Stimulated activated CD4-positive, alpha-beta T cell treated with anti-CD3 and anti-CD28 coated beads, Interleukin-4, amount 100 ng/mL, for 1 hour (primary cell): ENCODE measurements around the gene JADE3.

Source experiments
- DNase-seq: peaks from one replicate; pipeline ENCODE4 v3.0.0-alpha.2; 2020

Gene JADE3

DNA sequence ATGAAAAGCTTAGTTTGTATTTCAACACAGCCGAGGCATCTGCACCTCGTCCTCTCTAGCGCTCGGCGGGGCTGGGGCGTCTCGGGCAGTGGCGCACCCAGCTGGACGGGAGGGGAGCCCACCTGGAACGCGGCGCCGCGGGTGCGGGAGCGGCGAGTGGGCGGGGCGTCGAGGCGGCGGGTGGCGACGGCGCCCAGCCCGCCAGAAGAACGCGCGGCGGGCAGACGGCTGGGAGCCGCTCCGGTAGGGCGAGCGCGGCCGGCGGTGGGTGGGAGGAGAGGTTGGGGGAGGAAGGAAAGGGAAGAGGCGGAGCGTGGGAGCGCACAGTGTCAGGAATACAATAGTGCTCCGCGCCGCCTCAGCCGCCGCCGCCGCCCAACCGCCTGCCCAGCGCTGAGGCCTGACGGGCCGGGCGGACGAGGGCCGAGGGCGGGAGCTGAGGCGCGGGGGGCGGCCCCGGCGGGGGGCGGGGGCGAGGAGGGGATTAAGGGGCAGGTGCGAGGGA, at the start of gene JADE3:
JADE3 (plus strand) TSS at position 324 of the 505 bp plus-strand sequence. CDS start 72,474 bp downstream, outside the sequence.
- DNase-seq = peak; percentile 25

DNA sequence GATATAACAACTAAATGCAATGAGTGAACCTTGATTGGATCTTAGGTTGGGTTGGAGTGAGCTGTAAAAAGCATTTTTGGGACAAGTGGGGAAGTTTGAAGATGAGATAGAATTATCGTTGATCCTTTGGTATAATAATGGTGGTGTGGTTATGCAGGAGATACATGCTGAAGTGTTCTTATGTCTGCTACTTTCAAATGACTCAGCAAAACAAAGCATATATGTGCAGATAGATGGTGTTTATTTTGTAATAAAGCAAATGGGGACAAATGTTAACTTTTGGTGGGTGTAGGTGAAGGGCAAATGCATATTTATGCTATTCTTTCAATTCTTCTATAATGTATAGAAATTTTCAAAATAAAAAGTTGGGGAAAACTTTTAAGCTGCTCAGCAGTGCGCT, 49.1 kb upstream of the JADE3 start:
- no peak for DNase-seq

DNA sequence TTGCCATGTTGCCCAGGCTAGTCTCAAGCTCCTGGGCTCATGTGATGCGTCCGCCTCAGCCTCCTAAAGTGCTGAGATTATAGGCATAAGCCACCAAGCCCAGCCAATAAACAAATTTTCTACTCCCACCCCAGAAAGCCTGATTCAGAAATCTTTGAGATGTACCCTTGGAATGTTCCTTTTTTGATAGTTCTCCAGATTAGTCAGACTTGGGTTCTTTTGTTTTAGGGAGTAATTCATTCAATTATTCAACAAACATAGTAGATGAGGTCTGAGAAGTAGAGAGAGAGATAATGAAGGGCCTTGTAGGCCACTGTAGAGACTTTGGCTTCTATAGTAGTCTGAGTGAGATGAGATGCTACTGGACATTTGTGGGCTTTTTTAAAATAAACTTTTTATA, 47.6 kb upstream of the JADE3 start:
- DNase-seq = no peak

DNA sequence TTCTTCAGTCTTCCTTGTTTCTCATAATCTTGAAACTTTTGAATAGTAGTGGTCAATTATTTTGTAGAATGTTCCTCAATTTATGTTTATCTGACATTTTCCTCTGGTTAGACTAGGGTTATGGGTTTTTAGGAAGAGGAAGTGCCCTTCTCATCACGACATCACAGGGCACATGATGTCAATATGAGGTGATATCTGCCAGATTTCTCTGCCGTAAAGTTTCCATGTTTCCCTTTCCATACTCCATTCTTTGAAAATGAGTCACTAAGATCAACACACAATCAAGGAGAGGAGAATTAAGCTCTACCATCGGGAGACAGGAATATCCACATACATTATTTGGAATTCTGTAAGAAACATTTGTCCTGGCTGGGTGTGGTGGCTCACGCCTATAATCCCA, 46.9 kb upstream of the JADE3 start:
- no peak for DNase-seq

DNA sequence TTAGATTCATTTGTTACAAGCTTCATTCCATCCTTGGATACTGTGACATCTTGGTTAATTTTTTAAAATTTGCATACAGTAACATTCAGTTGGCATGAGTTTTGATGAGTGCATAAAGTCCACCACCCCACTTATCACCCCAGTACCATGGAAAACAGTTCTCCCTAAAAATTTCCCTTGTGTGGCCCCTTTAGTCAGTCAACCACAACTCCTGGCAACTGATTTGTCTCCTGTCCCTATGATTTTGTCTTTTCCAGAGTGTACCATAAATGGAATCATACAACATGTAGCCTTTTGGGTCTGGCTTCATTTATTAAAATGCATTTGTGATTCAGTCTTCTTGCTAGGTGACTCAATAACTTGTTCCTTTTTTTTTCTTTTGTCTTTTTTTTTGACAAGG, 45.5 kb upstream of the JADE3 start:
- DNase-seq = no peak

DNA sequence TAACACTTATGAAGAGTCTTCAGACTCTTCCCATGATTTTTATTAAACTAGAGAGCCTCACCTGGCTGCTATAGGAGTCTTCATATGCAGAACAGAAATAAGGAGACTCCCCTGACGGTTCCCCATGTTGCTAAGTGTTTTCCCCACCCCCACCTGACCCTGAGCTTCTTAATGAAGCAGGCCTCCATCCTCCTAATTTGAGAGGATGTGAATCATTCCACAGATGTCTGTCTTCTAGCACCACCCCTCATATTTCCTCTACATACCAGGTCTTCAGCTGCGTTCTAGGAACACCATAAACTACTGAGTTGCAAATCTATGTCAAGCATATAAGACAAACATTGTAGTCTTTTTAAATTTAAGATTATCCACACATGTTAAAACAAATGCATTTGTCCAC, 38.5 kb upstream of the JADE3 start:
- DNase-seq = no peak

DNA sequence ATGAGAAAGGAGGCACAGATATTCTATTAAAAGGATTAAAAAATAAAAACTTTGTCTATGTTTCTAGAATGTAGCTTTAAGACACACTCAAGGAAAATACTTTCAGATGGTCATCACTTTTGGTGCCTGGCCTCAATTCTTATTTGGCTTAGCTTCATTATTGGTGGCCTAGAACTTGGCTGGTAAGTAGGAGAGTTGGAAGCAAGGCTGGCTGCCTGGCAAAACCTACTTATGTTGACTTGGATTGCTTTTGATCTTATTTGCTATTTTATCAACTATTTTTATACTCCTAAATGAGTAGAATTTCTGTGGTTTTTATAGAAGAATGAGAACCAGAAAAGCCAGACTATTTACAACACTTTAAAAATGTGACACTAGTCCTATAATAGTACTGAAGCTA, 35.3 kb upstream of the JADE3 start:
- DNase-seq = no peak

DNA sequence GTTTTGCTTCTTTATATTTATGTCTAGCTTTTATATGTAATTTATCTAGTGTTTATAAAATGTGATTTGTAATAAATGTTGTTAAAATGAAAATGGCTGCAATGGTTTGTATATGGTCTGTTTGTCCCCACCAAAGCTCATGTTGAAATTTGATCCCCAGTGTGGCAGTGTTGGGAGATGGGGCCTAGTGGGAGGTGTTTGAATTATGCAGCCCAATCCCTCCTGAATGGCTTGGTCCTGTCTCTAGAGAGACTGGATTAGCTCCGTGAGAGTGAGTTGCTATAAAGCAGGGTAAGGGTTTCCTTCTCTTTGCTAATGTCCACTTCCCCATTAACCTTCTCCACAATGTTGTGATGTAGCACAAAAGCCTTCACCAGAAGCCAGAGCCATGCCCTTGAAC, 30.0 kb upstream of the JADE3 start:
- no peak for DNase-seq

DNA sequence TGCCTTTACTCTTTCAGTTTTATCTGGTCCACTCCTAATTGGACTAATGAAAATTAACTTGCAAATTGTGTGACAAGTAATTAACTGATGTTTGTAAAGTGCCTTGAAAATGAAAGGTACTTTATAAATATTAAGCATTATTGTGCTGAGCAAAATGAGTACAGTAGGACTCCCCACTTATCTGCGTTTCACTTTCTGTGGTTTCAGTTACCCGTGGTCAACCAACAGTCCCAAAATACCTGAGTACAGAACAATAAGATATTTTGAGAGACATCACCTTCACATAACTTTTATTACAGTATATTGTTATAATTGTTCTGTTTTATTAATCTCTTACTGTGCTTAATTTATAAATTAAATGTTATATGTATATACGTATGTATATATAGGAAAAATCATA, 27.4 kb upstream of the JADE3 start:
- DNase-seq = no peak

DNA sequence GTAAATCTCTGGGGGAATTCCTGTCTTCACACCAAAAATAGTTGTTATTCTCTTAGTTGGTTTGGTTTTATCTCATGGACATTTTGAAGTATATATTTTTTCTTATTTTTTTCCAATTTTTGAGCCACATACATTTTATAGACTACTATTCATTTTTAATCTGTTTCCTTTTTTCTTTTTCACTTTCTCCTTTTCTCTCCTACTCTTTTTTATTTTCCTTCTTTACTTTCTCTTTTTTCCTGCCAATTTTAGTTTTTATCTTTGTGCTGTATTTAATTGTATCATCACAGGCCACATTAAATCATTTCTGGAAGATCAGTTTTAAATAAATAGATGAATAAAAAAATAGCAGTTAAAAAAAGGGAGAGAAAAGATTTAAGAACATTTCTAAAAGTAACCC, 14.0 kb upstream of the JADE3 start:
- no peak for DNase-seq

DNA sequence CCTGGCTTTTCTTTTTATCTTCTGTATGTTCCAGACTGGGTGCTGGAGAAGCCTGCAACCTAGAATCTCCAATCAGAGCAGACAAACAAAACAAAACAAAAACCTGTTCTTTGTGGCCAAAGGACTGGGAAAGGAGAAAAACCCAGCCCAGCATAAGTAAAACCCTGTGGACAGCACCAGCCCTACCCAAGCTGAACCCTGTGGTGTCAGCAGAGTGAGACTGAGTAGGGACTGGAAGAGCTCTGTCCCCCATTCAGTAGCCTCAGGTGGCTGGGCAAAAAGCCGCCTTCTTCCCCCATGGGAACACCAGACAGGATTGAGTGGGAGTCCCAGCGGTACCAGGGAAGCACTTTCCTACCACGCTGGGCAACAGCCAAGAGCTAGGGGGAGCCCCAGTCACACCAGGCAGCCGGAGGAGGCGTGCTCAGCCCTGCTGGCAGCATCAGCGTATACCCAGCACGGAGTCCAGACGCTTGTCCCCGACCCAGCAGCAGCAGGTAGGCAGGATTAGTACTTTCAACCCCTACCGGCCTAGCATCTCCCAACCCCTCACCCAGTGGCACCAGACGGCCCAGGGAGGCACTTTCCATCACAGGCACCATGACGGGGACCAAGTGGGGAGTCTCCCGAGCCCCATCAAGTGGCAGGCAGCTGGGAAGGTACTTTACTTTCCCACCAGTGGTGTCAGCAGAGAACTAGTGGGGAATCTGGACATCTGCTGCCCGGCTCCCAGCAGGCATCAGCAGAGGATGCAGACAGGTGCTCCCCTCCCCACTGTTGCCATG, 8.6 kb upstream of the JADE3 start:
- peak; percentile 51 for DNase-seq

DNA sequence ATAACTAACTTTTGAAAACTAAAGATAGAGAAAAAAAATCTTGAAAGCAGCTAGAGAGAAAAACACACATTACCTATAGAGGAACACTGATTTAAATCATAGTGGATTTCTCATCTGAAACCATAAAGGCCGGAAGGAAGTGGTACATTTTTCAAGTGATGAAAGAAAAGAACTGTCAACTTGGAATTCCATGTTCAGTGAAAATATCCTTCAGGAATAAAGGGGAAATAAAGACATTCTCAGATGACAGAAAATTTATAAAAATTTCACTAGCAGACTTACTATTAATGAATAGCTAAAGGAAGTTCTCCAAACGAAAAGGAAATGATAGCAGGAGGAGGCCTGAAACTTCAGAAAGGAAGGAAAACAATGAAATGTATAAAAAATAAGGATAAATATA, 7.6 kb upstream of the JADE3 start:
- no peak for DNase-seq

DNA sequence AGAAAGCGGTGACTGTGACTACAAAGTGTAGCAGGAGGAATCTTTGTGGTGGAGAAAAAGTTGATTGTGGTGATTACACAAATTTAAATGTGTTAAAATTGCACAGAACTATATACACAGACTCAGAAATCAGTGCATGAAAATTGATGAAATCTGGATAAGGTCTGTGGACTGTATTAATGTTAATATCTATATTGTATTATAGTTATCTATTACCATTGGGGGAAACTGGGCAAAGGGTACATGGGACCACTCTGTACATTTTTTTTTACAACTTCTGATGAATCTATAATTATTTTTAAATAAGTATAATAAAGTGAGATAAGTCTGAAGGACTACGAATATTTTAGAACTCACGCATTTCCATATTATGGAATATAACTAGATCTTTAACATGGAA, 1.8 kb upstream of the JADE3 start:
- no peak for DNase-seq

DNA sequence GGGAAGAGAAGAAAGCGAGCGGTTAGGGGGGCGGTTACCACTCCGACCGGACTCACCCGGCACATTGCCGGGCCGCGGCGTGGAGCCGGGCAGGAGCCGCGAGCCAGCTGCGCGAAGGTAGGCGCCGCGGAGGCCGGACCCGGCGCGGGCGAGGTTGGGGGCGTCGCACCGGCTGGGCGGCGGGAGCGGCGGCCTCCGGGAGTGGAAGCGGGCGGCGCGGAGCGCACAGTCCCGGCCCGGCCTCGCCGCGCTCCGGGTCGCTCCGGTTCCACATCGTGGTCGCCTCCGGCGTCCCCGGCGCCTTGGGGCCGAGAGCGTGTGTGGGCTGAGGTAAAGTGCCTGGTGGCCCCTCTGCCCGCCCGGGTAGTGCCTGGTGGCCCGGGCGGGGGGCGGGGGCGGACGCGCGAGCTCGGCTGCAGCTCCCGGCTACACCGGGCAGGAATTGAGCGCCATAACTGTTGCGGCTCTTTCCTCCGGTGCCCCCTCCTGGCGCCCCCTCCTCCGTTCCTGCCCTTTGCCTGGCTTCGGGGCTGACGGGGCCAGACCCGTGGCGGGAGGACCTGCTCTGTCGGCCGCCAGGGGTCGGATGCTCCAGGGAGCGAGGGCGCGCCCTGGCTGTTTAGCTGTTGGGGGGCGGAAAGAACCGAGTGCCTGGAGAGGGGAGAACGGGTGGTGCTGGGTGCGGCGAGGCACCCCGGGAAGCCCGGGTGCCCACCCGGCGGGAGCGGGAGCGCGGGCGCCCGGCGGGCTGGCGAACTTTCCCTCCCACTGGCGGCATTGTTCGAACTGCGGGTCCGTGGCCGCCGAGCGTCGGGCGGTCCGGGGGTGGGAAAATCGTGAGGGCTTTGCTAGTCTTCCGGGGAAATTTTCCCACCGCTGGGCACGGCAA, 626 bp downstream of the JADE3 start:
- DNase-seq = peak; percentile 29

DNA sequence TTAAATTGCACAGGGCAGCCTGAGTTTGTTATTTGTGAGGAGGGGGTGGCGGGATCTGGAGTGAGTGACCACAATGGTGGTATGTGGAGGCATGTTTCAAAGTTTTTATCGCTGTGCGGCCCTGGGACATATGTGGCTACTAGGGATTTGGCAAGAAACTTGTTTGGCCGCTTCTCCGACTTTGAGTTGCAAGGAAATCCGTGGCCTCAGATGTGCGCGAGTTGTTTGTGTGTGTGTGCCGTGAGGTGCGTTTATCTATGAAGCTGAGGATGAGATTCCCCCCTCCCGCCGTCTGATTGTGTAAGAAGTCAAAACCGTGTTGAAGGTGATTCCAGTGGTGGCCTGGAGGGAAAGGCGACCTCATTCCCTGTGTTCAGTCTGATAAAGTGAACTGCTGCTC, 1.4 kb downstream of the JADE3 start:
- DNase-seq = no peak

DNA sequence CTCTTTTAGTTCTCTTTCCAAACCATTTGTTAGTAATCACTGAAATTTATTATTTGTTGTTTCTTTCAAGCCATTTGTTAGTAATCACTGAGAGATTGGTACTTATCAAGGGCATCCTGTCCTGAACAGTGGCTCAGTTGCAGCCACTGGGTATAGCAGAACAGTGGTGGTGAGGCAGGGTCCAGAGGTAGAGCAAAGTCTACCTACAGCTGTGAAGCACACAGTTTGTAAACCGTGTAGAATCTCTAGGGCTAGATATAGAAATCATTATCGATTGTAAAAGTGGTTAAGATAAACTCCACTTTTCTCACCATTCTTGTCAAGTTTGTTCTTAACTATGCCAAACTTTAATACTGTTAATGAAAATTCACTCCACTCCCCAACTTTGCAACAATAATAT, 4.1 kb downstream of the JADE3 start:
- DNase-seq = no peak

DNA sequence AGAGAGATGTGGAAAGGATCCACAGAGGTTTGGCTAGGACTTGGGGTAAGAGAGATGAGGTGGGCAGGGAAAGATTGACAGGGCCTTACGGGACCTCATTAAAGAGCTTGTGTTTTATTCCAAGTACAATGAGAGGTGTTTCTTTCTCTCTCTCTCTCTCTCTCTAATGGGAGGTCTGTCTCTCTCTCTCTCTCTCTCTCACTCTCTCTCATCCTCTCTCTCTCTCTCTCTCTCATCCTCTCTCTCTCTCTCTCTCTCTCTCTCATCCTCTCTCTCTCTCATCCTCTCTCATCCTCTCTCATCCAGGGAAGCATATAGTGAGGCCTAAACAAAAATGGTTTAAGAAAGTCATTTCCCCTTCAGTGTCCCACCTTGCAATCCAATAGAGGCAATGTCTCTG, 5.4 kb downstream of the JADE3 start:
- no peak for DNase-seq

DNA sequence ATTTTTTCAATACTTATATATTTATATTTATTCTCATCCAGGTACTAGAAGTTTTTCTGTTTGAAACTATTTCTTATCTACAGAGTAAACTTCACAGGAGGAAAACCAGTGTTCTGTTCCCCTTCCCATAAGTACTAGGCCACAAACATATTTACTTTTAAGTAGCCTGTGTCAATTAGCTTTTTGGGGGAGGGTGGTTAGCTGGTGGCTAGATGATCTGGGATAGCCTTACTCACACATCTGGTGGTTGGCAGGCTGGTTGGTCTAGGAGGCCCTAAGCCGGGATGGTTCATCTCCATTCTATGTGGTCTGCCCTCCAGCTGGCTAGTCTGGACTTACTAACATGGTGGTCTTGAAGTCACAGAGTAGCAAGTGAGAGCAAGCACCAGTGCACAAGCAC, 6.2 kb downstream of the JADE3 start:
- DNase-seq = no peak

DNA sequence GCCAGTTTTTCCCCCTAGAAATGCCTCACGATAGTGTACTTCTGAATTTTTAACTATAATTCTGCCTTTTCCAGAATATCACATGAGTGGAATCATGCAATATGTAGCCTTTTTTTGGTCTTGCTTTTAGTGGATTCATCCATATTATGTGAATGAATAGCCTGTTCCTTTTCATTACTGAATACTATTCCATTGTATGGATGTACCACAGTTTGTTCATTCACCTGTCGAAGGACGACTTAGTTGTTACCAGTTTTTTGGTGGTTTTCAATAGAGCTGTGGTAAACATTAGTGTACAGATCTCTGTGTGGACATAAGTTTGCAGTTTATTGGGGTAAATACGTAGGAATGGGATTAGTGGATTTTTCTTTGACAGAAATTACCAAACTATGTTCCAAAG, 8.0 kb downstream of the JADE3 start:
- DNase-seq = no peak

DNA sequence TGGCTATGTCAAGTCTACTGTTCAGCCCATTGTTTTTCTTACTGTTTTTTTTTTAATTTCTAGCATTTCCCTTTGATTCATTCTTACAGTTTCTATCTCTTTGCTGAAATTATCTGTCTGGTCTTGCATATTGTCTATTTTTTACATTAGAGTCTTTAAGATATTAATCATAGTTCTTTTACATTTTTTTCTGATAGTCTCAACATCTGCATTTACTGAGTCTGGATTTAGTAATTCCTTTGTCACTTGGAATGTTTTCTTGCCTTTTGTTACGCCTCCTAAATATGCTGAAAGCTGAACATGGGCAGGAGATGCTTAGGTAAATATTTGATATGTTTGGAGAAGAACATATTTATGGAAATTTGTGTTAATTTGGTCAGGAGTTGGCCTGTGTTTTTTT, 10.4 kb downstream of the JADE3 start:
- no peak for DNase-seq

DNA sequence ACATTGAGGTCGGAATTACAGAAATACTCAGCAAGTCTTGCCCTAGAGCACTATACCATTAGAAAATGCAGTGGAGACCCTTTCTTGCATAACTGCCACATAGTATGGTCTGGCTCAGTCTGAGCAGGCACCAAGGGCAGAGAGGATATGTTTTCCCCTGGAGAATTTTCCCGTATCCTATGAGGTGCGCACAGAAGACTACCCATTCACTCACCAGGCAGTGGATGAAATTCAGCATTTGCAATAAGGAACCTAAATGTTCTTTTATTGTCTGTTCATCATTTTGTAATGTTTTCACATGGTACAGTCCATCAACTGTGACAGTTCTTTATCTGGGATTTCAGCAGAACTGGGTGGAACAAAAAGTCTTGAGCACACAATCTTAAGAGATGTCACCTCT, 15.5 kb downstream of the JADE3 start:
- DNase-seq = no peak

DNA sequence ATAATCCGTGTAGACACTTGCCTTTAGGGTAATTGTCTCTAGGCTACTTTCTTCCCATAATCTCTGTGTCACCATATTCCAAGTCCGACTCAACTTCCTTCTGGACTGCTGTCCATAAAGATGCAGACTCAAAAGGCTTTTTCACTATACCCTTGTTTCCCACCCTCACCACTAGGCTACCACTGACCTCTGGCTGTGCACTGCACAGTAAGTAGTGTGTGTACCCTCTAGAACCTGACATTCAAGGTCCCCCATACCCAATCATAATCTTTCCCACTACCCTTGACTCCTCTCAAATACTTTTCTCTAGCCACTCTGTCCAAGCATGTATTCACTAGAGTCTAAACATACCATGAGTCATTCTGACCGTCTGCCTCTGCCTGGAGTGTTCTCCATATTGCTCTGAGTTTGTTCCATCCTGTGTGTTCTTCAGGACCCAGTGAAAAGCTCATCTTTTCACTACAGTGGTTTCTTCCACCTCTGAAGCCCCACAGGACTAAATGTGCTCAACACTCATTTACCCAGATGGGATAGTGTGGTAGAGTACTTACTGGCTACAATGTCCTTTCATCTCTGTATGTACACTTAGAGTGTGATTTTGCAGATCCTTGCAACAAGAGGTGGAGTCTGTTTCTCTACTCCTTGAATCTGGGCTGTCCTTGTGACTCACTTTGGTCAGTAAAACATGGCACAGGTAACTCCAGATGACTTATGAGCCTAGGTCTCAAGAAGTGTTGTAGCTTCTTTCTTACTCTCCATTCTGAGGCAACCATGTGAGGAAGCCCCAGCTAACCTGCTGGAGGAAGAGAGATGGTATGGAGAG, 17.4 kb downstream of the JADE3 start:
- DNase-seq = no peak

DNA sequence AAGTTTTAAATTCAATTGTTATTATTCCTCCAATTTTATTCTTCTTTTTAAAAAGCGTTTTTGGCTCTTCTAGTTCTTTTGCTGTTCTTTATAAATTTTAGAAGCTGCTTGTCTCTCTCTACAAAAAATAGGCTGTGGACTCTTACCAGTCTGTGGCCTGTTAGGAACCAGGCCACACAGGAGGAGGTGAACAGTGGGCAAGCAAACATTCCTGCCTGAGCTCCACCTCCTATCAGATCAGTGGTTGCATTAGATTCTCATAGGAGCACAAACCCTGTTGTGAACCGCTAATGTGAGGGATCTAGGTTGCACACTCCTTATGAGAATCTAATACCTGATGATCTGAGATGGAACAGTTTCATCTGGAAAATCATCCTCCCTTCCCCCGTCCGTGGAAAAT, 23.1 kb downstream of the JADE3 start:
- DNase-seq = no peak
